Panc1 (cell line): Measurements from ENCODE around the gene FN1. TPM values are rescaled to one million over a fixed set of nuclear protein-coding genes. Genes with fewer than 3 reads are reported as not detected.

Source experiments
- ATAC-seq: fragments of 200-7000 bp; cut with Tn5 transposase; 2 replicates; pipeline ENCODE4 v1.9.1; 2020; ENCODE audit warnings: mild to moderate bottlenecking, moderate library complexity
- BruUV-seq: library from RNA; stranded (reverse); fragments of 400-500 nt; replicated peaks from 2 replicates; lab custom pipeline; 2021; lab: Mats Ljungman, UMichigan
- CTCF ChIA-PET: fragments of 300-600 bp; sonication (Branson Sonifier 250); formaldehyde crosslinking; loops from one replicate; lab custom pipeline; 2022; ENCODE audit warnings: antibody characterized with exemption; lab: Charles Lee
- POLR2A ChIA-PET: fragments of 300-600 bp; sonication (Branson Sonifier 250); formaldehyde crosslinking; loops from one replicate; lab custom pipeline; 2022; ENCODE audit warnings: antibody characterized with exemption; lab: Charles Lee
- DNase-seq: peaks from one replicate; pipeline ENCODE4 v3.0.0-alpha.2; 2010; ENCODE audit warnings: low read depth, low spot score
- H3K27ac ChIP-seq: 2 replicates; pipeline ENCODE4 v1.5.1; 2011; ENCODE audit warnings: mild to moderate bottlenecking, low read length, inconsistent platforms
- H3K27me3 ChIP-seq: fragments of 200-500 bp; sonication (Bioruptor generic); 2 replicates; pipeline ENCODE4 v1.6.0; 2014; ENCODE audit warnings: low read length, inconsistent platforms; ENCODE audit not compliant: control insufficient read depth, insufficient read depth
- H3K36me3 ChIP-seq: fragments of 200-500 bp; sonication (Bioruptor generic); 2 replicates; pipeline ENCODE4 v1.5.1; 2014; ENCODE audit warnings: inconsistent platforms, mild to moderate bottlenecking, low read length, moderate library complexity; ENCODE audit not compliant: control insufficient read depth, insufficient read depth
- H3K4me1 ChIP-seq: 2 replicates; pipeline ENCODE4 v1.5.1; 2011; ENCODE audit warnings: inconsistent platforms, mild to moderate bottlenecking, low read length, moderate library complexity; ENCODE audit not compliant: control insufficient read depth, insufficient read depth
- H3K4me3 ChIP-seq, 2 experiments: 2 replicates each; pipeline ENCODE4 v1.5.1; 2011 to 2012; ENCODE audit warnings: low read depth in 2 of 2, low read length in 2 of 2, mild to moderate bottlenecking in 2 of 2, inconsistent platforms in 1 of 2, moderate library complexity in 1 of 2
- H3K9me3 ChIP-seq: fragments of 200-500 bp; sonication (Bioruptor generic); 2 replicates; pipeline ENCODE4 v1.5.1; 2014; ENCODE audit warnings: low read depth, mild to moderate bottlenecking, inconsistent platforms, low read length, moderate library complexity; ENCODE audit not compliant: control insufficient read depth, insufficient read depth
- CTCF ChIP-seq: fragments of 450-650 bp; IDR thresholded peaks from 2 replicates; pipeline ENCODE4 v1.5.1; 2017; ENCODE audit warnings: mild to moderate bottlenecking
- POLR2AphosphoS5 ChIP-seq: IDR thresholded peaks from 2 replicates; pipeline ENCODE4 v1.6.1; 2012; ENCODE audit warnings: mild to moderate bottlenecking, low read depth, low read length, moderate library complexity
- REST ChIP-seq, 2 experiments: IDR thresholded peaks; 2 replicates each; pipeline ENCODE4 v1.6.1; 2011 to 2012; ENCODE audit warnings: low read depth in 2 of 2, control low read depth in 1 of 2, low read length in 1 of 2, mild to moderate bottlenecking in 1 of 2, moderate library complexity in 1 of 2; ENCODE audit not compliant: insufficient read depth in 1 of 2
- SIN3A ChIP-seq: IDR thresholded peaks from 2 replicates; pipeline ENCODE4 v1.6.1; 2012; ENCODE audit warnings: low read depth, mild to moderate bottlenecking, low read length, moderate library complexity, borderline replicate concordance; ENCODE audit not compliant: insufficient read depth
- TCF7L2 ChIP-seq: IDR thresholded peaks from 2 replicates; pipeline ENCODE4 v1.6.1; 2011; ENCODE audit warnings: mild to moderate bottlenecking, low read depth, low read length, inconsistent platforms
- in situ Hi-C: cut with HindIII; loops from 2 replicates; pipeline ENCODE4 v1.10.0; 2016; ENCODE audit warnings: low sequenced_read_pairs, low pct_unique_long_range_greater_than_20kb
- intact Hi-C: fragments of 100-400 bp; cut with micrococcal nuclease; formaldehyde crosslinking; loops from one replicate; pipeline ENCODE4 v1.10.0; 2022; ENCODE audit not compliant: unreplicated experiment
- total RNA-seq: library from RNA; stranded (reverse); gene quantifications from one replicate; pipeline ENCODE4 v1.2.1, GENCODE V29; 2021; ENCODE audit not compliant: unreplicated experiment

The FN1 gene
- total RNA-seq, 1 experiment from 2014 or later = 4.2 TPM

GRCh38 chr2:215431290-215431689 is 4.6 kb downstream of the FN1 start:
- H3K9me3 ChIP-seq = no peaks in the 10 kb centered on the region
- H3K27me3 ChIP-seq = peaks cover 16% of the 10 kb centered on the region
- POLR2A ChIA-PET = no interaction called here
- no TSS peak for BruUV-seq
- H3K27ac ChIP-seq = no peak overlapping the region
- intact Hi-C loops = no loop called here
- DNase-seq (no peak), ATAC-seq (no peak)
- H3K4me1 ChIP-seq = no peaks in the 10 kb centered on the region
- in situ Hi-C loops = no loop called here
- H3K36me3 ChIP-seq = no peaks in the 10 kb centered on the region; the same call in 1 of the 2 replicates
- H3K4me3 ChIP-seq = no peak overlapping the region
- TF ChIP-seq SIN3A (no peak), POLR2AphosphoS5 (no peak), TCF7L2 (no peak), CTCF (no peak), REST (IDR thresholded peaks at IDR 0.05; ENCODE audit: insufficient read depth in 1 of 2, low read depth in 2 of 2, low read length in 1 of 2) (no peak)
- CTCF ChIA-PET = no interaction called here

GRCh38 chr2:215430528-215431187 is 5.2 kb downstream of the FN1 start:
- intact Hi-C loops = no loop called here
- no peak overlapping the region for H3K27ac ChIP-seq
- TF ChIP-seq CTCF (no peak), TCF7L2 (no peak), SIN3A (no peak), REST (IDR thresholded peaks at IDR 0.05; ENCODE audit: insufficient read depth in 1 of 2, low read depth in 2 of 2, low read length in 1 of 2) (no peak), POLR2AphosphoS5 (no peak)

More at GRCh38 chr2:215430528-215431187, 5.2 kb downstream of the FN1 start:
- no peaks in the 10 kb centered on the region for H3K4me1 ChIP-seq
- ATAC-seq (no peak), DNase-seq (no peak)
- no peak overlapping the region for H3K4me3 ChIP-seq
- H3K27me3 ChIP-seq = peaks cover 15% of the 10 kb centered on the region
- no TSS peak for BruUV-seq
- H3K9me3 ChIP-seq = no peaks in the 10 kb centered on the region
- in situ Hi-C loops = no loop called here
- POLR2A ChIA-PET = no interaction called here
- no peaks in the 10 kb centered on the region for H3K36me3 ChIP-seq
- CTCF ChIA-PET = no interaction called here
